CD14-positive monocyte (primary cell): ENCODE measurements around the gene ENTPD5. TPM values are rescaled to one million over a fixed set of nuclear protein-coding genes. Genes with fewer than 3 reads are reported as not detected.

Source experiments
- DNase-seq, 3 donors: peaks; one replicate each; pipeline ENCODE4 v3.0.0-alpha.2; 2011 to 2022
- H2AFZ ChIP-seq: 2 replicates; pipeline ENCODE4 v1.6.0; 2012; ENCODE audit warnings: mild to moderate bottlenecking, low read depth, low read length, inconsistent platforms; ENCODE audit not compliant: insufficient read depth, poor library complexity, severe bottlenecking
- H3K27ac ChIP-seq, 2 donors: 1 replicate in 1 of 2; 2 replicates in 1 of 2; pipeline ENCODE4 v1.5.1; 2012 to 2013; ENCODE audit warnings: low read length in 2 of 2, control low read depth in 1 of 2, inconsistent platforms in 1 of 2, low read depth in 1 of 2, mild to moderate bottlenecking in 1 of 2
- H3K27me3 ChIP-seq, 2 donors: one replicate each; pipeline versions ENCODE4 v1.6.0 to v1.6.1; 2011 to 2013; ENCODE audit warnings: low read length in 2 of 2; ENCODE audit not compliant: control insufficient read depth in 2 of 2, insufficient read depth in 2 of 2
- H3K36me3 ChIP-seq, 2 donors: replicated peaks in 1 of 2; 1 replicate in 1 of 2; 2 replicates in 1 of 2; pipeline versions ENCODE4 v1.5.1 to v1.6.1; 2012 to 2013; ENCODE audit warnings: low read length in 2 of 2, control low read depth in 1 of 2, inconsistent platforms in 1 of 2, mild to moderate bottlenecking in 1 of 2; ENCODE audit not compliant: insufficient read depth in 2 of 2, control insufficient read depth in 1 of 2
- H3K4me1 ChIP-seq, 2 donors: 1 replicate in 1 of 2; 2 replicates in 1 of 2; pipeline versions ENCODE4 v1.5.1 to v1.6.1; 2012 to 2013; ENCODE audit warnings: low read length in 2 of 2, control low read depth in 1 of 2, inconsistent platforms in 1 of 2, mild to moderate bottlenecking in 1 of 2, moderate library complexity in 1 of 2; ENCODE audit not compliant: insufficient read depth in 2 of 2, control insufficient read depth in 1 of 2
- H3K4me2 ChIP-seq: replicated peaks from 2 replicates; pipeline ENCODE3; 2012; ENCODE audit warnings: low read length, moderate library complexity, mild to moderate bottlenecking; ENCODE audit not compliant: poor library complexity, severe bottlenecking; ENCODE audit errors: extremely low read depth
- H3K4me3 ChIP-seq, 3 experiments: fragments of 200-600 bp in 1 of 3; sonication (generic) in 1 of 3; replicated peaks in 1 of 3; 1 replicate in 2 of 3; 2 replicates in 1 of 3; pipeline ENCODE4 v1.5.1; 2011 to 2013; ENCODE audit warnings: low read length in 3 of 3, mild to moderate bottlenecking in 3 of 3, control low read depth in 2 of 3, low read depth in 2 of 3, inconsistent platforms in 1 of 3, moderate library complexity in 1 of 3
- H3K79me2 ChIP-seq: 2 replicates; pipeline ENCODE4 v1.6.0; 2012; ENCODE audit warnings: mild to moderate bottlenecking, control low read depth, inconsistent platforms, low read length, moderate library complexity; ENCODE audit not compliant: insufficient read depth
- H3K9ac ChIP-seq: 2 replicates; pipeline ENCODE4 v1.6.0; 2017; ENCODE audit warnings: low read length, mild to moderate bottlenecking; ENCODE audit not compliant: insufficient read depth, poor library complexity, severe bottlenecking
- H3K9me3 ChIP-seq, 2 donors: replicated peaks in 1 of 2; 1 replicate in 1 of 2; 2 replicates in 1 of 2; pipeline versions ENCODE4 v1.5.1 to v1.6.1; 2012 to 2013; ENCODE audit warnings: low read length in 2 of 2, control low read depth in 1 of 2; ENCODE audit not compliant: control insufficient read depth in 1 of 2, insufficient read depth in 1 of 2
- H4K20me1 ChIP-seq: 2 replicates; pipeline ENCODE4 v1.6.0; 2012; ENCODE audit warnings: mild to moderate bottlenecking, low read length, control low read depth, moderate library complexity; ENCODE audit not compliant: insufficient read depth
- H3K27ac Mint-ChIP-seq, 7 donors: one replicate each; pipeline ENCODE4 v1.8.0; 2020; ENCODE audit warnings: mild to moderate bottlenecking in 7 of 7, mixed read lengths in 7 of 7, moderate library complexity in 6 of 7, inconsistent platforms in 2 of 7
- H3K27me3 Mint-ChIP-seq, 3 donors: one replicate each; pipeline ENCODE4 v1.8.0; 2021 to 2022; ENCODE audit warnings: low read depth in 3 of 3, mild to moderate bottlenecking in 3 of 3, mixed read lengths in 3 of 3, moderate library complexity in 3 of 3, inconsistent platforms in 1 of 3
- H3K36me3 Mint-ChIP-seq, 2 donors: one replicate each; pipeline ENCODE4 v1.8.0; 2020; ENCODE audit warnings: mixed read lengths in 2 of 2, inconsistent platforms in 1 of 2, mild to moderate bottlenecking in 1 of 2
- H3K4me1 Mint-ChIP-seq: one replicate; pipeline ENCODE4 v1.8.0; 2020; ENCODE audit warnings: mild to moderate bottlenecking, mixed read lengths
- H3K4me3 Mint-ChIP-seq, 2 donors: one replicate each; pipeline ENCODE4 v1.8.0; 2020; ENCODE audit warnings: mild to moderate bottlenecking in 2 of 2, mixed read lengths in 2 of 2, moderate library complexity in 1 of 2
- H3K9me3 Mint-ChIP-seq, 7 donors: one replicate each; pipeline ENCODE4 v1.8.0; 2020 to 2022; ENCODE audit warnings: mixed read lengths in 7 of 7, mild to moderate bottlenecking in 6 of 7, moderate library complexity in 6 of 7, inconsistent platforms in 2 of 7
- WGBS: methylation state at CpG from one replicate; pipeline ENCODE4 v1.1.5; 2013; ENCODE audit warnings: missing lambda C conversion rate; ENCODE audit not compliant: insufficient coverage; 5-methylcytosine and 5-hydroxymethylcytosine counted together
- intact Hi-C, 2 donors: fragments of 100-400 bp; cut with micrococcal nuclease; formaldehyde crosslinking; loops; one replicate each; pipeline versions ENCODE4 v1.15.0 to v1.15.1; 2023
- polyA plus RNA-seq, 3 donors: library from polyadenylated mRNA; depleted of rRNA in 1 of 3; unstranded in 2 of 3; stranded (reverse) in 1 of 3; fragments of 300-500 nt in 2 of 3; fragments of >200 nt in 1 of 3; fragmentation: Illumina TruSeq in 2 of 3; gene quantifications; 1 replicate in 2 of 3; 2 replicates in 1 of 3; pipeline ENCODE4 v1.2.3, GENCODE V29; 2012 to 2021
- TF ChIP-seq, protein P1 (sequence below): fragments of 200-600 bp; IDR thresholded peaks from one replicate; pipeline ENCODE4 v1.8.0; 2022; ENCODE audit warnings: antibody characterized with exemption, mild to moderate bottlenecking

The ENTPD5 gene
- polyA plus RNA-seq, 3 donors, result 2.3 to 4.3 (median 2.7) TPM

DNA sequence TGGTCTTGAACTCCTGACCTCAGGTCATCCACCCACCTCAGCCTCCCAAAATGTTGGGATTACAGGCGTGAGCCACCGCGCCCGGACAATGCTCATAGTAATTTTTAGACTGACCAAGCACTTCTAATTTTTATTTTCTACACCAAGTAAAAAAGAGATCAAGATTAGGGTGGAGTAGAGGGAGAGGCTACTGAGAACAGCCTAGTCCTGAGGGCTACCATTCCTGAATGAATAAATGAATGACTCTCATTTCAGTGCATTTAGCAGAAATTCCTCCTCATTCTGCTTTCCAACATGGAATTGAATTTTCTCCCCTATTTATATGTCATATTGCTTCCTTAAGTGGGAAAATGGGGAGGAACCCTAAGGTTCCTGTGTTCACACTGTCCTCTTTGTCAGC lies 26.4 kb upstream of the ENTPD5 start:
- intact Hi-C loops, result no loop called here
- no peak overlapping the region for H2AFZ ChIP-seq
- peaks cover 0 to 8% of the 10 kb centered on the region in 2 donors for H3K4me1 ChIP-seq
- peaks cover 9% of the 10 kb centered on the region for H3K4me1 Mint-ChIP-seq
- peaks cover 0 to 3% (median 0%) of the 10 kb centered on the region in 3 donors for H3K27me3 Mint-ChIP-seq
- no peaks in the 10 kb centered on the region for H4K20me1 ChIP-seq
- no CpG with 5 or more reads among the region's 4 CpGs for WGBS
- H3K4me2 ChIP-seq, result no peak overlapping the region
- H3K79me2 ChIP-seq, result no peaks in the 10 kb centered on the region
- H3K27ac Mint-ChIP-seq, result no peak overlapping the region
- DNase-seq, result no peak
- H3K9me3 ChIP-seq, result no peaks in the 10 kb centered on the region
- no peak overlapping the region for H3K9ac ChIP-seq
- H3K27me3 ChIP-seq, result no peaks in the 10 kb centered on the region
- TF ChIP-seq, protein P1, sequence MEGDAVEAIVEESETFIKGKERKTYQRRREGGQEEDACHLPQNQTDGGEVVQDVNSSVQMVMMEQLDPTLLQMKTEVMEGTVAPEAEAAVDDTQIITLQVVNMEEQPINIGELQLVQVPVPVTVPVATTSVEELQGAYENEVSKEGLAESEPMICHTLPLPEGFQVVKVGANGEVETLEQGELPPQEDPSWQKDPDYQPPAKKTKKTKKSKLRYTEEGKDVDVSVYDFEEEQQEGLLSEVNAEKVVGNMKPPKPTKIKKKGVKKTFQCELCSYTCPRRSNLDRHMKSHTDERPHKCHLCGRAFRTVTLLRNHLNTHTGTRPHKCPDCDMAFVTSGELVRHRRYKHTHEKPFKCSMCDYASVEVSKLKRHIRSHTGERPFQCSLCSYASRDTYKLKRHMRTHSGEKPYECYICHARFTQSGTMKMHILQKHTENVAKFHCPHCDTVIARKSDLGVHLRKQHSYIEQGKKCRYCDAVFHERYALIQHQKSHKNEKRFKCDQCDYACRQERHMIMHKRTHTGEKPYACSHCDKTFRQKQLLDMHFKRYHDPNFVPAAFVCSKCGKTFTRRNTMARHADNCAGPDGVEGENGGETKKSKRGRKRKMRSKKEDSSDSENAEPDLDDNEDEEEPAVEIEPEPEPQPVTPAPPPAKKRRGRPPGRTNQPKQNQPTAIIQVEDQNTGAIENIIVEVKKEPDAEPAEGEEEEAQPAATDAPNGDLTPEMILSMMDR, result no peak
- no peak overlapping the region for H3K4me3 ChIP-seq
- no peaks in the 10 kb centered on the region for H3K36me3 Mint-ChIP-seq
- H3K9me3 Mint-ChIP-seq, result no peaks in the 10 kb centered on the region
- H3K36me3 ChIP-seq, result no peaks in the 10 kb centered on the region
- H3K4me3 Mint-ChIP-seq, result no peak overlapping the region
- H3K27ac ChIP-seq, result no peak overlapping the region

DNA sequence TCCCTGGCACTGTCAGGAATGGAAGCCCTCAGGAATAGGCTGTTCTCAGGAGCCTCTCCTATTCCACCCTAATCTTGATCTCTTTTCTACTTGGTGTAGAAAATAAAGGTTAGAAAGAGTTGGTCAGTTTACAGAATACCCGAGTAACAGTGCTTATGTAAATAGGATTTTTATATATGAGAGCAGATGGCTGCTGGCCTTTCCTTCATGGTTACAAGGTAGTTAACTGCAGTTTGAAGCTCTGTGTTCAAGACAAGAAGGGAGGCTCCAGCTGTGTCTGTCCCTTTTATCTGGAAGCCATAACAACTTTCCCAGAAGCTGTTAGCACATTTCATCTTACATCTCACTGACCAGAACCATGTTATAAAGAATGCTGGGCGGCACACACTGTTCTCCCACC lies 23.2 kb upstream of the ENTPD5 start:
- no peak for DNase-seq
- Histone ChIP-seq H3K27me3 (no peaks in the 10 kb centered on the region), H3K9me3 (no peaks in the 10 kb centered on the region), H3K36me3 (no peaks in the 10 kb centered on the region), H3K4me2 (no peak overlapping the region), H4K20me1 (no peaks in the 10 kb centered on the region), H3K79me2 (no peaks in the 10 kb centered on the region), H3K9ac (no peak overlapping the region), H2AFZ (peak overlapping the region; percentile 20), H3K4me1 (no peaks in the 10 kb centered on the region), H3K27ac (no peak overlapping the region), H3K4me3 (no peak overlapping the region)
- H3K36me3 Mint-ChIP-seq, result no peaks in the 10 kb centered on the region
- intact Hi-C loops, result no loop called here
- no peaks in the 10 kb centered on the region for H3K4me1 Mint-ChIP-seq
- no peaks in the 10 kb centered on the region for H3K9me3 Mint-ChIP-seq
- 72% methylated on average over 2 of the region's 2 CpGs for WGBS
- H3K27ac Mint-ChIP-seq, result no peak overlapping the region
- H3K27me3 Mint-ChIP-seq, result peaks cover 0 to 3% (median 2%) of the 10 kb centered on the region in 3 donors
- TF ChIP-seq, protein P1, result no peak
- H3K4me3 Mint-ChIP-seq, result no peak overlapping the region
